Neuronal stem cell (in vitro differentiated cells): Measurements from ENCODE around the gene NFASC.

ENCODE experiments used
- DNase-seq: peaks from one replicate; pipeline ENCODE4 v3.0.0-alpha.2; 2013; ENCODE audit warnings: low spot score
- H2AFZ ChIP-seq: one replicate; pipeline ENCODE4 v1.6.1; 2013; ENCODE audit warnings: mild to moderate bottlenecking, low read length, inconsistent platforms
- H2AK5ac ChIP-seq: 2 replicates; pipeline ENCODE4 v1.6.1; 2013; ENCODE audit warnings: low read depth, mild to moderate bottlenecking, inconsistent platforms, low read length, moderate library complexity, mixed read lengths
- H2BK120ac ChIP-seq: 2 replicates; pipeline ENCODE4 v1.6.1; 2013; ENCODE audit warnings: low read depth, mild to moderate bottlenecking, inconsistent platforms, low read length, moderate library complexity, mixed read lengths
- H2BK12ac ChIP-seq: one replicate; pipeline ENCODE4 v1.6.1; 2013; ENCODE audit warnings: low read length, inconsistent platforms
- H2BK15ac ChIP-seq: 2 replicates; pipeline ENCODE4 v1.6.1; 2013; ENCODE audit warnings: mild to moderate bottlenecking, low read length, inconsistent platforms, mixed read lengths
- H2BK5ac ChIP-seq: one replicate; pipeline ENCODE4 v1.6.1; 2013; ENCODE audit warnings: inconsistent platforms, mild to moderate bottlenecking, low read length, moderate library complexity
- H3K14ac ChIP-seq: one replicate; pipeline ENCODE4 v1.6.1; 2013; ENCODE audit warnings: low read length, inconsistent platforms
- H3K18ac ChIP-seq: 2 replicates; pipeline ENCODE4 v1.6.1; 2013; ENCODE audit warnings: low read length, inconsistent platforms
- H3K23ac ChIP-seq: 2 replicates; pipeline ENCODE4 v1.6.1; 2013; ENCODE audit warnings: low read depth, mild to moderate bottlenecking, mixed read lengths, low read length, inconsistent platforms; ENCODE audit not compliant: poor library complexity
- H3K27ac ChIP-seq: replicated peaks from 3 replicates; pipeline ENCODE4 v1.5.1; 2013; ENCODE audit warnings: low read length, inconsistent platforms
- H3K27me3 ChIP-seq, 3 experiments: 2 replicates each; pipeline ENCODE4 v1.6.1; 2013; ENCODE audit warnings: low read length in 3 of 3, mild to moderate bottlenecking in 2 of 3, inconsistent platforms in 1 of 3, low read depth in 1 of 3, mixed read lengths in 1 of 3, moderate library complexity in 1 of 3; ENCODE audit not compliant: control insufficient read depth in 3 of 3, insufficient read depth in 3 of 3
- H3K36me3 ChIP-seq, 2 donors: replicated peaks in 1 of 2; 2 replicates each; pipeline ENCODE4 v1.6.1; 2013; ENCODE audit warnings: low read length in 2 of 2; ENCODE audit not compliant: control insufficient read depth in 2 of 2, insufficient read depth in 2 of 2
- H3K4ac ChIP-seq: 2 replicates; pipeline ENCODE4 v1.6.1; 2013; ENCODE audit warnings: inconsistent platforms, mild to moderate bottlenecking, low read length, moderate library complexity
- H3K4me1 ChIP-seq, 2 donors: 1 replicate in 1 of 2; 2 replicates in 1 of 2; pipeline ENCODE4 v1.6.1; 2013; ENCODE audit warnings: low read length in 2 of 2, low read depth in 1 of 2; ENCODE audit not compliant: control insufficient read depth in 2 of 2, insufficient read depth in 1 of 2
- H3K4me2 ChIP-seq: one replicate; pipeline ENCODE4 v1.6.1; 2013; ENCODE audit warnings: mild to moderate bottlenecking, low read length, inconsistent platforms; ENCODE audit not compliant: insufficient read depth, poor library complexity, severe bottlenecking
- H3K4me3 ChIP-seq, 2 donors: 2 replicates each; pipeline ENCODE4 v1.5.1; 2013; ENCODE audit warnings: low read length in 2 of 2, mild to moderate bottlenecking in 2 of 2, inconsistent platforms in 1 of 2, moderate library complexity in 1 of 2
- H3K79me1 ChIP-seq: one replicate; pipeline ENCODE4 v1.6.1; 2013; ENCODE audit warnings: low read depth, mild to moderate bottlenecking, inconsistent platforms, low read length, moderate library complexity
- H3K9ac ChIP-seq: one replicate; pipeline ENCODE4 v1.6.1; 2013; ENCODE audit warnings: mild to moderate bottlenecking, low read depth, low read length, inconsistent platforms; ENCODE audit not compliant: poor library complexity
- H3K9me3 ChIP-seq, 2 donors: replicated peaks in 1 of 2; 2 replicates each; pipeline versions ENCODE3 to v1.6.1; 2013; ENCODE audit warnings: low read length in 2 of 2, mild to moderate bottlenecking in 2 of 2, inconsistent platforms in 1 of 2, low read depth in 1 of 2, mixed read lengths in 1 of 2, moderate library complexity in 1 of 2; ENCODE audit not compliant: control insufficient read depth in 2 of 2, insufficient read depth in 1 of 2
- H4K8ac ChIP-seq: one replicate; pipeline ENCODE4 v1.6.1; 2013; ENCODE audit warnings: low read depth, mild to moderate bottlenecking, inconsistent platforms, low read length, moderate library complexity
- H4K91ac ChIP-seq: one replicate; pipeline ENCODE4 v1.6.1; 2013; ENCODE audit warnings: low read length, low read depth, mild to moderate bottlenecking, inconsistent platforms; ENCODE audit not compliant: poor library complexity
- WGBS, 2 donors: extraction: QIAGEN DNeasy Blood & Tissue Kit; methylation state at CpG; one replicate each; pipeline ENCODE4 v1.1.7; 2013; ENCODE audit warnings: missing lambda C conversion rate in 2 of 2, mixed read lengths in 1 of 2; ENCODE audit not compliant: insufficient read length in 2 of 2, insufficient replicate concordance in 1 of 2; ENCODE audit errors: extremely low coverage in 2 of 2; 5-methylcytosine and 5-hydroxymethylcytosine counted together

The NFASC gene

DNA sequence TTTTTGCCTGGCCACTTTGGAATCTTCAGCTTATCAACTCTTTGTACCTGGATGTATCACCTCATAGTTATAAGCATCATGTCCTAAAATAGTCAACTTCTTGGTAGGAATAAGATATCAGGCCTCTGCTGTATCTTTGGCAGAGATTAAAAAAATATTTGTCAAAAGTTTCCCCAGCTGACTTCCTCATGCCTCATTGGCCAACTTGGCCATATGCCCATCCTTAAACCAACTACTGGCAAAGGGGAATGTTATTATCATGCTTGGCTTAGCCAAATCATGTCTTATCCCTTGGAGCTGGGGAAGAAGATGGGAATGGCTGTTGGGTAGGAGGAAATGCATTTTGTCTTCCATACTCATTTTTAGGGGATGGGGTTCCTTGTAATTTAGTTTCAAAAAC lies 23.4 kb downstream of the NFASC start:
- Histone ChIP-seq H3K36me3 (no peaks in the 10 kb centered on the region), H3K4me1 (no peaks in the 10 kb centered on the region), H4K91ac (no peak overlapping the region), H2BK15ac (no peak overlapping the region), H3K4ac (no peak overlapping the region), H3K18ac (no peak overlapping the region), H2AFZ (no peak overlapping the region), H2AK5ac (no peak overlapping the region), H3K27me3 (no peaks in the 10 kb centered on the region), H2BK120ac (no peak overlapping the region), H3K79me1 (no peaks in the 10 kb centered on the region), H3K4me3 (no peak overlapping the region), H3K4me2 (no peak overlapping the region), H2BK12ac (no peak overlapping the region), H3K14ac (no peak overlapping the region), H3K23ac (no peak overlapping the region), H2BK5ac (no peak overlapping the region), H3K9ac (no peak overlapping the region), H4K8ac (no peak overlapping the region), H3K9me3 (no peaks in the 10 kb centered on the region), H3K27ac (no peak overlapping the region)
- no peak for DNase-seq

DNA sequence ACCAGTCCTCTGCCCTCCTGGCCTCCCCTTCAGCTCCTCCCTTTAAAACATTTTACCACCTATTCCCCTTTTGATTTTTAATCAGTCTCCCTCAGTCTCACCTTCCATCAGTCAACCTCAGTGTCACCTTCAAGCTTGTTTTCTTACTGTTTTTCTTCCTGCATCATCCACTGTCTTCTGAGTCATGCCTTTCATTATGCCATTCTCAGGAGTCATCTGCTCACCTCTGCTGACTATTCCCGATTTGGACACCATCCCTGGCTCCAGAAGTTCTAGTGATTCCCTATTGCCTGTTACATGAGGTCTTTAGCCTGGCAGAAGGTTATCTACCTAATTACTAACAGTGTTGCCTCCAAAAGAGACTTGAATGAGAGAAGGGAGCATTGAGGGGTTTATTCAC lies 23.9 kb downstream of the NFASC start:
- no peak overlapping the region for H3K4ac ChIP-seq
- H3K9me3 ChIP-seq, result no peaks in the 10 kb centered on the region
- no peak overlapping the region for H3K23ac ChIP-seq
- no peak overlapping the region for H3K4me3 ChIP-seq
- no peak overlapping the region for H2BK120ac ChIP-seq
- H3K9ac ChIP-seq, result no peak overlapping the region
- no peak overlapping the region for H3K27ac ChIP-seq
- H3K27me3 ChIP-seq, result no peaks in the 10 kb centered on the region
- no peak overlapping the region for H2BK5ac ChIP-seq
- H2AFZ ChIP-seq, result no peak overlapping the region
- H3K14ac ChIP-seq, result no peak overlapping the region
- no peak overlapping the region for H3K18ac ChIP-seq
- H3K79me1 ChIP-seq, result no peaks in the 10 kb centered on the region
- no peak overlapping the region for H4K8ac ChIP-seq
- no peaks in the 10 kb centered on the region for H3K4me1 ChIP-seq
- H4K91ac ChIP-seq, result no peak overlapping the region
- WGBS, 2 donors, result no CpG with 5 or more reads among the region's 1 CpG
- H3K36me3 ChIP-seq, result no peaks in the 10 kb centered on the region
- no peak overlapping the region for H2BK15ac ChIP-seq
- no peak overlapping the region for H2AK5ac ChIP-seq
- H2BK12ac ChIP-seq, result no peak overlapping the region
- H3K4me2 ChIP-seq, result no peak overlapping the region
- no peak for DNase-seq

DNA sequence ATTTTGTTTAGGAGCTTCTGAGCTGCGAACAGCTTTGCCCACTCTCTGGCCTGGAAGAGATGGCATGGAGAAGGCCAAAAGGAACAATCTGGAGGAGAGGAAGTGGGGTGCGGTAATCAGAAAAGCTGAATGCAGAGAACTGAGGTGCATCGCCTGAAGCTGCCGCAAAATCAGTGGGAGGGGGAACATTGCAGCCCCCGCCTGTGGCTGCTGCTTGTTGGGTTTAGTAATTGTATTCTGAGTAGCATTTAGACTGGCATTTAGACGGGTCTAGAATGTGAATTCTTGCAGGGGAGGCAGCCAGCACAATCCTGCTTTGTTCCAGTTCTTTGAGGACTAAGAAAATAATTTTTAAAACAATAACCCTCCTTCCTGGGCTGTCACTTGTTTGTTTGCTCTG lies 25.4 kb downstream of the NFASC start:
- no peak overlapping the region for H2BK15ac ChIP-seq
- no peaks in the 10 kb centered on the region for H3K4me1 ChIP-seq
- H3K23ac ChIP-seq, result no peak overlapping the region
- peak overlapping the region; percentile 5 for H3K18ac ChIP-seq
- H2AFZ ChIP-seq, result no peak overlapping the region
- no peak overlapping the region for H2AK5ac ChIP-seq
- no peak overlapping the region for H3K27ac ChIP-seq
- H2BK5ac ChIP-seq, result no peak overlapping the region
- no peak overlapping the region for H3K4me3 ChIP-seq
- H2BK120ac ChIP-seq, result no peak overlapping the region
- no peak overlapping the region for H3K4ac ChIP-seq
- H4K8ac ChIP-seq, result no peak overlapping the region
- no peaks in the 10 kb centered on the region for H3K79me1 ChIP-seq
- H3K36me3 ChIP-seq, result no peaks in the 10 kb centered on the region
- no peaks in the 10 kb centered on the region for H3K9me3 ChIP-seq
- WGBS, 2 donors, result no CpG with 5 or more reads among the region's 6 CpGs
- no peak overlapping the region for H3K4me2 ChIP-seq
- H3K27me3 ChIP-seq, result no peaks in the 10 kb centered on the region
- no peak overlapping the region for H2BK12ac ChIP-seq
- H3K9ac ChIP-seq, result no peak overlapping the region
- no peak overlapping the region for H4K91ac ChIP-seq
- DNase-seq, result no peak
- H3K14ac ChIP-seq, result no peak overlapping the region

DNA sequence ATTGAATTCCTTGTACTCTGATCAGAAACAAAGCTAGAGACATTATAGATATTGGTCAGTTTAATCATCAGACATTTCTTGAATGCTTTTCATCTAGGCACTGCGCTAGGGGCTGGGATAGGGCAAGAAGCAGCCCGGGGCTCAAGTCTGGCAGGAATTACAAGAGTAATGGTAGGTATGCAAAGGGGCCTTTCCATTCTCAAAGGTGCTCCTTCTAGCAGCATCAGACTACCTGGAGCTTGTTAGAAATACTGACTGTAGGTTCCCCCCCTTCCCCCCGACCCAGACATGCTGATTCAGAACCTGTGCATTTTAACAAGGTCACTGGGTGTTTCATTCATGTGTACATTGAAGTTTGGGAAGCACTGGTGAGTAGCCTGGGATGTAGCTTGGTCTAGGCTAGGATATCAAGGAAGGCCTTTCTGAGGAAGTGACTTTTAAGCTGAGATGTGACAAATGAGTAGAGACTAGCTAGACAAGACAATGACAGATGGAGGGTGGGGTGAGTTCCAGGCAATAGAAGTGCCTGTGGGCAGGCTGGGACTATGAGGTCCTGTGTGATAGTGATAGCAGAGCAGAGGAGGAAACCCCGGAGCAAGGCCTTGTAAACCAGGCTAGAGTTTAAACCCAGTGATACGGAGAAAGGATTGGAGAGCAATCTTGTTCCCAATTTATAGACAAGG lies 26.3 kb downstream of the NFASC start:
- Histone ChIP-seq H3K79me1 (no peaks in the 10 kb centered on the region), H2BK5ac (no peak overlapping the region), H3K27ac (no peak overlapping the region), H3K18ac (no peak overlapping the region), H3K23ac (no peak overlapping the region), H2BK120ac (no peak overlapping the region), H3K4me3 (no peak overlapping the region), H3K36me3 (no peaks in the 10 kb centered on the region), H3K27me3 (no peaks in the 10 kb centered on the region), H2AK5ac (no peak overlapping the region), H3K9ac (no peak overlapping the region), H2AFZ (no peak overlapping the region), H3K9me3 (no peaks in the 10 kb centered on the region), H4K91ac (no peak overlapping the region), H3K4ac (no peak overlapping the region), H3K14ac (no peak overlapping the region), H4K8ac (no peak overlapping the region), H2BK15ac (no peak overlapping the region), H3K4me2 (no peak overlapping the region), H2BK12ac (no peak overlapping the region), H3K4me1 (no peaks in the 10 kb centered on the region)
- WGBS, 2 donors, result no CpG with 5 or more reads among the region's 5 CpGs
- DNase-seq, result no peak
